Upper lobe of left lung (tissue), 4 donors: ENCODE measurements around the gene MAGEA9.
"Not testable (repeated sequence)": the region's sequence is repeated elsewhere in the genome, so short reads cannot be mapped to it uniquely, and the experiment has no call there.

Experiments
- EP300 ChIP-seq, 4 donors: sonication (generic); formaldehyde crosslinking; IDR thresholded peaks; one replicate each; pipeline ENCODE4 v1.5.1; 2017; ENCODE audit warnings: antibody characterized with exemption in 4 of 4, control low read depth in 2 of 4
- TF ChIP-seq, protein P1 (sequence below), 6 experiments: fragments of 450-650 bp in 4 of 6; fragments of 200-600 bp in 2 of 6; sonication (generic) in 2 of 6; IDR thresholded peaks; one replicate each; pipeline ENCODE4 v1.5.1; 2016 to 2019; ENCODE audit warnings: antibody characterized with exemption in 6 of 6

- TF ChIP-seq, protein P1, sequence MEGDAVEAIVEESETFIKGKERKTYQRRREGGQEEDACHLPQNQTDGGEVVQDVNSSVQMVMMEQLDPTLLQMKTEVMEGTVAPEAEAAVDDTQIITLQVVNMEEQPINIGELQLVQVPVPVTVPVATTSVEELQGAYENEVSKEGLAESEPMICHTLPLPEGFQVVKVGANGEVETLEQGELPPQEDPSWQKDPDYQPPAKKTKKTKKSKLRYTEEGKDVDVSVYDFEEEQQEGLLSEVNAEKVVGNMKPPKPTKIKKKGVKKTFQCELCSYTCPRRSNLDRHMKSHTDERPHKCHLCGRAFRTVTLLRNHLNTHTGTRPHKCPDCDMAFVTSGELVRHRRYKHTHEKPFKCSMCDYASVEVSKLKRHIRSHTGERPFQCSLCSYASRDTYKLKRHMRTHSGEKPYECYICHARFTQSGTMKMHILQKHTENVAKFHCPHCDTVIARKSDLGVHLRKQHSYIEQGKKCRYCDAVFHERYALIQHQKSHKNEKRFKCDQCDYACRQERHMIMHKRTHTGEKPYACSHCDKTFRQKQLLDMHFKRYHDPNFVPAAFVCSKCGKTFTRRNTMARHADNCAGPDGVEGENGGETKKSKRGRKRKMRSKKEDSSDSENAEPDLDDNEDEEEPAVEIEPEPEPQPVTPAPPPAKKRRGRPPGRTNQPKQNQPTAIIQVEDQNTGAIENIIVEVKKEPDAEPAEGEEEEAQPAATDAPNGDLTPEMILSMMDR (IDR thresholded peaks at IDR 0.05): not testable (repeated sequence)
- not testable (repeated sequence) for TF ChIP-seq EP300 (IDR thresholded peaks at IDR 0.05)
Observed at GRCh38 chrX:149773768-149774167, 8.0 kb upstream of the MAGEA9 start, which contains the start of gene HSFX1.
